ENCODE results near the gene TCP11.
A peak's percentile ranks its signal among the peaks of the same experiment; 100 is the strongest.

Gene TCP11

DNA sequence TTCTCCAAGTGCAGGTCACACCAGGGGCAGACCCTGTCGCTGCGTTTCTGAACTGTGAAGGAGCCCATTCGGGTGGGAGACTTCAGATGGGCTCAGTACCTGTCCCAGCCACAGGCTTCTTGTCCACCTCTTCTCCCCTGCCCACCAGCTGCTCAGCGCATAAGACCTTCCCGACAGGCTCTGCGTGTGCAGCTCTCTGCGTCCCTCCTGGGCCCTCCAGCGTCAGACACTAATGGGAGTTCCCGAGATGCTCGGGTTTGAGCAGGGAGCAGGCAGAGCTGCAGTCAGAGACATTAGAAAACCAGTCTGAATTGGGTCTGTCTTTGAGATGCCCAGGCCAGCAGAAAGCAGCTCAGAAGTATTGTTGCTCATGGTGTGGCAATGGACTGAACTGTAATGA, 50.4 kb downstream of the TCP11 start:
- H3K9ac ChIP-seq (ENCODE audit: low read length in 5 of 5): peak overlapping the region in 1 of 5 donors; percentile 10
- no peaks in the 10 kb centered on the region for H3K9me3 ChIP-seq (ENCODE audit: control insufficient read depth in 5 of 5, low read length in 5 of 5)
- peak overlapping the region; percentile 86 for H3K27ac ChIP-seq (ENCODE audit: low read depth, low read length)
- no peaks in the 10 kb centered on the region for H3K27me3 ChIP-seq (ENCODE audit: control insufficient read depth in 5 of 5, insufficient read depth in 4 of 5, low read length in 5 of 5)
- peaks cover 10 to 72% (median 56%) of the 10 kb centered on the region in 5 donors for H3K4me1 ChIP-seq (ENCODE audit: control insufficient read depth in 5 of 5, insufficient read depth in 5 of 5, low read length in 5 of 5)
- H3K4me3 ChIP-seq (ENCODE audit: low read depth in 1 of 5, low read length in 5 of 5): no peak overlapping the region
- peaks cover 0 to 59% (median 48%) of the 10 kb centered on the region in 5 donors for H3K36me3 ChIP-seq (ENCODE audit: control insufficient read depth in 5 of 5, insufficient read depth in 5 of 5, low read length in 5 of 5)

DNA sequence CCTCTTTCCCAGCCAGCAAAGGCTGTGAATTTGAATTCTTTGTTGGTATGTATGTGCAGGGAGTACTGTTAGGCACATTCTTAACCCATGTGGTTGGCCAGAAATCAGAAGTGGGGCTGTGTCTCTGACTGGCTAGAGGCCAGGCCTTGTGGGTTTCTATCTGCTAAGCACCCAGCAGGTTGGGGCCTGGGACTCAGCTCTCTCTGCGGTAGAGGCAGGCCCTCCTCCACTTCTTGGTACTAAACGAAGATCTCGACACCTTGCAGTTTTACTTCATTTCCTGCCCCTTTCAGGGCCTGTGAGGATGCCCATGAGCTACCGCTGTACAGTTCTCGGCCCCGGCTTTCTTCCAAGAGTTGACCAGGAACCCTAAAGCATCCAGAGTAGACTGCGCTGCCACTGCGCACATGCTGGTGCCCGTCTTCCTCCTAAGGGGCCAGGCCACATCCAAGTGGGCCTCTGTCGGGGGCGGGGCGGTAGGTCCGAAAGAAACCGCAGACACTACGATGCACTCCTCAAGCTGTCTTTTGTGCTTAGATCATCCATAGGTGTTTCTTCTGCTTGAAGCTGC, 51.1 kb downstream of the TCP11 start:
- Histone ChIP-seq H3K4me3 (ENCODE audit: low read depth in 1 of 5, low read length in 5 of 5) (no peak overlapping the region), H3K27me3 (ENCODE audit: control insufficient read depth in 5 of 5, insufficient read depth in 4 of 5, low read length in 5 of 5) (no peaks in the 10 kb centered on the region), H3K9me3 (ENCODE audit: control insufficient read depth in 5 of 5, low read length in 5 of 5) (no peaks in the 10 kb centered on the region), H3K27ac (ENCODE audit: low read depth, low read length) (peak overlapping the region; percentile 86), H3K9ac (ENCODE audit: low read length in 5 of 5) (peak overlapping the region in 1 of 5 donors; percentile 10), H3K4me1 (ENCODE audit: control insufficient read depth in 5 of 5, insufficient read depth in 5 of 5, low read length in 5 of 5) (peaks cover 10 to 72% (median 56%) of the 10 kb centered on the region in 5 donors), H3K36me3 (ENCODE audit: control insufficient read depth in 5 of 5, insufficient read depth in 5 of 5, low read length in 5 of 5) (peaks cover 0 to 66% (median 55%) of the 10 kb centered on the region in 5 donors)

DNA sequence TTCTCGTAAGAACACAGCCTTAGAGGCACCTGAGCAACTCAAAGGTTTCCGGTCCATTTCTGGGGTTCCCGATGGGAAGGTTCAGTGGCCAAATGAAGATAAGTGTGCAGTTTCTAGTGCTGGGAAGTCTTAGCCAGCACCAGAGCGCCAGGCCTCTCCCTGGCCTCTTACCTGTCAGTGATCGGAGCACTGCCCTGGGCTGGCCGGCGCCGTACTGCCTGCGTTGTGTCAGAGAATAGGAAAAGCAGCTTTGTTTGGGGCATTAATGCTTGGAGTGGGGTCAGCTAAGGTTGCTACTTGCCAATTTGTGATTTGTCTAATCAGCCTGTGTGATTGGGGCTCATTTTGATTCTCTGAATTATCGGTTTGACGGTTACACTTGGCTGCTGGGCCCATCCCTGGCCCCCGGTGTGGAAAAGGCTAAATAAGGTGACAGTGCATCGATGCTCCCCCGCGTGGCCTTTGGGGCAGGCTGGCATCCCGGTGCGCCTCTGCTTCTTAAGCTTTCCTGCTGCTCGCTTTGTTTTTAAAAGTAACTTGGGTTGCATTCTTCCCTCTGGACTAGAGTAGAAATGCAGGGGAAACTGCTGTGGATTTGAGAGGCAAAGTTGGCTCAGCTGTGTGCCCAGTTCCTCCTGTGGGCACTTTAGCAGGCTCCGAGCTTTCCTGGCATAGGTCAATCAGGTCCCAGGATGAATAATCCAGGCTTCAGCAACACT, 51.8 kb downstream of the TCP11 start:
- peak overlapping the region; percentile 86 for H3K27ac ChIP-seq (ENCODE audit: low read depth, low read length)

DNA sequence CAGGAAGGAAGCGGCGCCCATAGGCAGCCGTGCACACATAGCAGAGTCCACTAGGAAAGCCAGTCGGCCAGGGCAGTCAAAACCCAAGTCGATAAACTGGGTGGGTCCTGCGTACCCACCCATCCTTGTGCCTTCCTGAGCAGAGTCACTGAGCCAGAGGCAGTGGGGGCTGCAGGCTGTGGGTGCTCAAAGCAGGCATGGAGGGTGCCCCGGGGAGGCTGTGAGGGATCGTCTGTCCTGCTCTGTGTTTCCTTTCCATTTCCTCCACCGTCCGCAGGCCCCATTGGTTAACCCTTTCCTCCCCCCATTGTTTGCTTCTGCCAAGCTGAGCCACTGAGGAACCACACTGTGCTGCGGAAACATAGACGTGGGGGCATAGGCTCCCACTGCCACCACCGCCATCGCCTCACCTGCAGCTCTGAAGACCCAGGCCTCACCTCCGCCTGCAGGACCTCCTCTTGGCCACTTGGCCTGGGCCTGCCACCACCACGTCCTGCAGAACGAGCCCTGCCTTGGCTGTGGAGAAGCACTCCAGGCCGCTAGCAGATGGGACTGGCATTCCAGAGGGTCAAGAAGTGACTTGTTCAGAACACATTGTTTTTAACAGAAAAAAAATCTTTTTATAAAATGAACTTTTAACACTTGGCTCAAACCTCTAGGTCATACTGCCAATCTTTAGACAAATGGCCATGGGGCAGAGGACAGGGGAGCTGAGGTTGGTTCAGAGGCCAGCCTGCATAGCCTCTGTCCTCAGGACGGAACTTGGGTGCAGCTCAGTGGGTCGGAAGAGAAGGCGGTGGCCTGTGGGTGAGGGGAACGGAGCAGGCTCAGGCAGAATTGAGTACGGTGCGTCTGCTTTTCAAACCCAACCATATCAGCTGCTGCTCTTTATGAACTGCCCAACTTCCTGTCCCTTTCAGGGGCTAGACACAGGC, 52.6 kb downstream of the TCP11 start:
- H3K9me3 ChIP-seq (ENCODE audit: control insufficient read depth in 5 of 5, low read length in 5 of 5): no peaks in the 10 kb centered on the region
- peaks cover 0 to 81% (median 70%) of the 10 kb centered on the region in 5 donors for H3K36me3 ChIP-seq (ENCODE audit: control insufficient read depth in 5 of 5, insufficient read depth in 5 of 5, low read length in 5 of 5)
- H3K27ac ChIP-seq (ENCODE audit: low read depth, low read length): peak overlapping the region; percentile 86
- H3K4me3 ChIP-seq (ENCODE audit: low read depth in 1 of 5, low read length in 5 of 5): no peak overlapping the region
- no peak overlapping the region for H3K9ac ChIP-seq (ENCODE audit: low read length in 5 of 5)
- H3K27me3 ChIP-seq (ENCODE audit: control insufficient read depth in 5 of 5, insufficient read depth in 4 of 5, low read length in 5 of 5): no peaks in the 10 kb centered on the region
- H3K4me1 ChIP-seq (ENCODE audit: control insufficient read depth in 5 of 5, insufficient read depth in 5 of 5, low read length in 5 of 5): peaks cover 10 to 66% (median 49%) of the 10 kb centered on the region in 5 donors

More for the DNA sequence above, 51.8 kb downstream of the TCP11 start:
- peaks cover 0 to 73% (median 62%) of the 10 kb centered on the region in 5 donors for H3K36me3 ChIP-seq (ENCODE audit: control insufficient read depth in 5 of 5, insufficient read depth in 5 of 5, low read length in 5 of 5)
- H3K27me3 ChIP-seq (ENCODE audit: control insufficient read depth in 5 of 5, insufficient read depth in 4 of 5, low read length in 5 of 5): no peaks in the 10 kb centered on the region
- peaks cover 10 to 72% (median 56%) of the 10 kb centered on the region in 5 donors for H3K4me1 ChIP-seq (ENCODE audit: control insufficient read depth in 5 of 5, insufficient read depth in 5 of 5, low read length in 5 of 5)
- no peak overlapping the region for H3K9ac ChIP-seq (ENCODE audit: low read length in 5 of 5)
- no peak overlapping the region for H3K4me3 ChIP-seq (ENCODE audit: low read depth in 1 of 5, low read length in 5 of 5)
- H3K9me3 ChIP-seq (ENCODE audit: control insufficient read depth in 5 of 5, low read length in 5 of 5): no peaks in the 10 kb centered on the region

DNA sequence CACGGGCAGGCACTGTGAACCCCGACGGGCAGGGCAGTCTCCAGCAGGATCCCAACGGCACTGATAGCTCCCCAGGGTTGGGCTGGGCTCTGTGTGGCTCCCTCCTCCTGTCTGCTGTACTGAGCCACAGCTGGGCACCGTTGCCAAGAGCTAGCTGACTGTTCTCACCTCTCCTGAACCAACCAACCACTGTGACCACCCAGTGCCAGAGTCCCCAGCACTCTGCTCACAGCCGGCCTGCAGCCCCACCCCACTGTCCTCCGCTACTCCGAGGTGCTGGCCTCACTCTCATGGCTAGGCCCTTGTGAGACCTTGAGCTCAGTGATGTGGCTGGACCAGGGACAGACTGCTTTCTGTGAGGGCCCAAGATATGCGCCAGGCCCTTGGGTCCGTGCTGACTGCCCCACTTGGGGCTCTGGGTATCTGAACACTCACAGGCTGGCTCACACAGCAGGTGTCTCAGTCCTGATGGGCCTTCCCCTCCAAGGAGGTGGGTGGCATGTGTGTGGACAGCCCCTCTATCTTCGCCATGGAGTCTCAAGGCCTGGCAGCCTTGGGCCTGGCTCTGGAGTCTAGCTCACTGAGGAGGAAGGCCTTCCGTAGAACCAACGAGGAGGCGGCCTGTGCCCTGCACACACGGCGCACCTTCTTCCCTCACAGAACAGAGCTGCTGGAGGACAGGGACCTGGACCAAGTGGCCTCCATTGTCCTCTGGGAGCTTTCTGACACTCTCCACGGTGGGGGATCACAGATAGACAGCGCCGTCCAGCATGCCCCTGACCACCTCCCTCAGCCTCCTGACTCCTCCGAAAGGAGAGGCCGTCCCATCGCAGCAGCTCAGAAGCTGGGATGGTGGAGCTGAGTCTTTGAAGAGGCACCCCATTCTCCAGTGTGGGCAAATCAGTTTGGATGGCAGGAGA, 53.5 kb downstream of the TCP11 start:
- Histone ChIP-seq H3K9ac (ENCODE audit: low read length in 5 of 5) (no peak overlapping the region), H3K27ac (ENCODE audit: low read depth, low read length) (no peak overlapping the region), H3K9me3 (ENCODE audit: control insufficient read depth in 5 of 5, low read length in 5 of 5) (no peaks in the 10 kb centered on the region), H3K27me3 (ENCODE audit: control insufficient read depth in 5 of 5, insufficient read depth in 4 of 5, low read length in 5 of 5) (no peaks in the 10 kb centered on the region), H3K4me1 (ENCODE audit: control insufficient read depth in 5 of 5, insufficient read depth in 5 of 5, low read length in 5 of 5) (peaks cover 5 to 64% (median 44%) of the 10 kb centered on the region in 5 donors), H3K36me3 (ENCODE audit: control insufficient read depth in 5 of 5, insufficient read depth in 5 of 5, low read length in 5 of 5) (peaks cover 0 to 90% (median 79%) of the 10 kb centered on the region in 5 donors), H3K4me3 (ENCODE audit: low read depth in 1 of 5, low read length in 5 of 5) (no peak overlapping the region)

DNA sequence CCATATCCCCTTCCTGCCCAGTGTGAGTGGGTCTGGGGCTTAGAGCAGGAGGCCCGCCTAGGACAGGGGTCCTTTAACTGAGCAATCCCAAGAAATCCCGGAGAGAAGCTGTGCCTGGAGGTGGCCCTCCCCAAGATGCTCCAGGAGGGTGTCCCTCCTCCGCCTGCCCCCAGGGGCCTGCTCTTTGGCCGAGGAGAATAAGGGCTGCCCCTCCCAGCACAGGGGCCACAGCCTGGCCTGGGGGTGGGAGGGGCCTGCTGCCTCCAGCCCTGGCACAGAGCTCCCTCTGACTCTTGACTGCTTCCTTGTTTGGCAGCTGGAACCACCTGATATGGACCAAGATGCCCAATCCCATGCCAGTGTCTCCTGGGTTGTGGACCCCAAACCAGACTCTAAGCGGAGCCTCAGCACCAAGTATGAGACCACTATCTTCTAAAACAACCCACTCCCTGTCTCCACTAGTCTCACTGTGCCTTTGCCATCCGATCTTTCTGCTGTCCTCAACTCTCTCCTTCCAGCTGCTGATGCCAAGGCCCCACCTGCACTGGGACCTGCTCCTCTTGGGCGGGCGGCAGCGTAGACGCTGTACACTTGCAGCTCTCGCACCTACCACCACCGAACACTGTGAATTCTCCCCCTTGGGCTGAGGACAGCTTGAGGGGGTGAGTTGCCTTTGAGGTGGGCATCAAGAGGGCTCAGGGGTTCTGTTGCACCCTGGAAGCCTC, 54.3 kb downstream of the TCP11 start:
- H3K27ac ChIP-seq (ENCODE audit: low read depth, low read length): no peak overlapping the region
- H3K9ac ChIP-seq (ENCODE audit: low read length in 5 of 5): no peak overlapping the region
- H3K36me3 ChIP-seq (ENCODE audit: control insufficient read depth in 5 of 5, insufficient read depth in 5 of 5, low read length in 5 of 5): peaks cover 0 to 99% (median 85%) of the 10 kb centered on the region in 5 donors

DNA sequence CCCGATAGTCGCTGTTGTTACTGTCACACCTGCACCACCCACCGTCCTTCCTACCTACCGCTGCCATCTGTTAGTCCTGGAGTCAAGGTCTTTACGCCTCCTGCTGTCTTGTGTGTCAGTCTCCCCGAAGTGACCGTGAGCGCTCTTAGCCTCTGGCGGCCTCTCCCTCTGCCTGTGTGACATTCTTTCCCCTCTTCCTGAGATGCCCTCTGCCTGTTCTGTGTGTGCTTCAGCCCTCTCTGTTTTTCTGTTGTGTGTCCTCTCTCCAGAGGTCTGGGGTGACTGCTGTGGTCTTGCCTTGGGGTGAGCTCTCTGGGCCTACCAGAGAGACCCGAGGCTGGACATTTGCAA, 54.9 kb downstream of the TCP11 start:
- H3K36me3 ChIP-seq (ENCODE audit: control insufficient read depth in 5 of 5, insufficient read depth in 5 of 5, low read length in 5 of 5): peaks cover 0 to 99% (median 86%) of the 10 kb centered on the region in 5 donors
- peaks cover 2 to 64% (median 43%) of the 10 kb centered on the region in 5 donors for H3K4me1 ChIP-seq (ENCODE audit: control insufficient read depth in 5 of 5, insufficient read depth in 5 of 5, low read length in 5 of 5)
- H3K9ac ChIP-seq (ENCODE audit: low read length in 5 of 5): no peak overlapping the region
- H3K9me3 ChIP-seq (ENCODE audit: control insufficient read depth in 5 of 5, low read length in 5 of 5): no peaks in the 10 kb centered on the region
- no peak overlapping the region for H3K27ac ChIP-seq (ENCODE audit: low read depth, low read length)
- no peaks in the 10 kb centered on the region for H3K27me3 ChIP-seq (ENCODE audit: control insufficient read depth in 5 of 5, insufficient read depth in 4 of 5, low read length in 5 of 5)
- H3K4me3 ChIP-seq (ENCODE audit: low read depth in 1 of 5, low read length in 5 of 5): no peak overlapping the region

More for the DNA sequence above, 54.3 kb downstream of the TCP11 start:
- Histone ChIP-seq H3K4me3 (ENCODE audit: low read depth in 1 of 5, low read length in 5 of 5) (no peak overlapping the region), H3K9me3 (ENCODE audit: control insufficient read depth in 5 of 5, low read length in 5 of 5) (no peaks in the 10 kb centered on the region), H3K27me3 (ENCODE audit: control insufficient read depth in 5 of 5, insufficient read depth in 4 of 5, low read length in 5 of 5) (no peaks in the 10 kb centered on the region), H3K4me1 (ENCODE audit: control insufficient read depth in 5 of 5, insufficient read depth in 5 of 5, low read length in 5 of 5) (peaks cover 4 to 64% (median 43%) of the 10 kb centered on the region in 5 donors)

DNA sequence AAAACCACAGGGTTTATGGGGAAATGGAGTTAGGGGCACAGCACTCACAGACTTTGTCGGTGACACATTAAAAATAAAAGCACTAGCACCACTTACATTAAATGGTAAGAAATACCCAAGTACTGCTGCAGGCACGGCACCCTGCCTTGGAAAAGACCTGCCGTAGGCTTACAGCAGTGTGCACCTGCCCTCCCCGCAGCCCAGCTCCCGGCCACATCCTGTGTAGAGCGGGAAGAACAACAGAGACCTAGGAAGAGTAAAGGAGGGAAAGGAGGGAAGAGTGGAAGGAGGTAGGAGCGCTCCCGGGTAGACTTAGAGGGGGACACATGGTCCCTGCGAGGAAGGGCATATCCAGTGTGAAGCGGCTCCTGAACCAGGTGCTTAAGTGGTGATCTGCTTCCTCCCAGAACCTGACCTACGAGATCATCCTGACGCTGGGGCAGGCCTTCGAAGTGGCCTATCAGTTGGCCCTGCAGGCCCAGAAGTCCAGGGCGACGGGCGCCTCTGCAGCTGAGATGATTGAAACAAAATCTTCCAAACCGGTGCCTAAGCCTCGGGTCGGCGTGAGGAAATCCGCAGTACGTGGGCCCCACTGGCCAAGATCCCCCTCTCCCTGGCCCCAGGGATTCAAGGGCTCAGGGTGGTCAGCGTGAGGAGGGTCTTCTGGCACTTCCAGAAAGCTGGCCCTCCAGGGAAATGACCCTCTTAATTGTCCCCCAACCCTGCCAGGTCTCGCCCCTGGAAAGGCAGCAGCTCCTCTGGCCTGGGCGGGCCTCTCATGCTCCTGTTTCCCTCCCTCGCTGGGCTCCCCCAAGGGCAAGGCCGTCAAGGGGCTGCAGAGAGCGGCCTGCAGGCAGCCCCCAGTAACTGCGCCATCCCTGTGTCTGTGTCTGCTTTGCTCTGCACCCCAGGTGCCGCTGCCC, 55.5 kb downstream of the TCP11 start:
- H3K36me3 ChIP-seq (ENCODE audit: control insufficient read depth in 5 of 5, insufficient read depth in 5 of 5, low read length in 5 of 5): peaks cover 0 to 99% (median 89%) of the 10 kb centered on the region in 5 donors
- H3K9ac ChIP-seq (ENCODE audit: low read length in 5 of 5): no peak overlapping the region
- no peak overlapping the region for H3K27ac ChIP-seq (ENCODE audit: low read depth, low read length)
- H3K27me3 ChIP-seq (ENCODE audit: control insufficient read depth in 5 of 5, insufficient read depth in 4 of 5, low read length in 5 of 5): no peaks in the 10 kb centered on the region
- no peak overlapping the region for H3K4me3 ChIP-seq (ENCODE audit: low read depth in 1 of 5, low read length in 5 of 5)
- peaks cover 2 to 64% (median 42%) of the 10 kb centered on the region in 5 donors for H3K4me1 ChIP-seq (ENCODE audit: control insufficient read depth in 5 of 5, insufficient read depth in 5 of 5, low read length in 5 of 5)
- no peaks in the 10 kb centered on the region for H3K9me3 ChIP-seq (ENCODE audit: control insufficient read depth in 5 of 5, low read length in 5 of 5)

All from subcutaneous abdominal adipose tissue (tissue), 5 donors.